GM12878 (cell line): ENCODE results near the gene RNU1-3.
"Not testable (repeated sequence)": the region's sequence is repeated elsewhere in the genome, so short reads cannot be mapped to it uniquely, and the experiment has no call there.

Source experiments
- CHD2 ChIP-seq: IDR thresholded peaks from 2 replicates; pipeline ENCODE4 v1.6.1; 2011; ENCODE audit warnings: low read depth, low read length, improper control_type of control experiment, borderline replicate concordance
- RB1 ChIP-seq: fragments of 450-650 bp; formaldehyde crosslinking; IDR thresholded peaks from 2 replicates; pipeline ENCODE4 v1.6.1; 2017; ENCODE audit warnings: mild to moderate bottlenecking, borderline replicate concordance
- ZNF384 ChIP-seq: IDR thresholded peaks from 2 replicates; pipeline ENCODE4 v1.6.1; 2012; ENCODE audit warnings: low read depth, mild to moderate bottlenecking, low read length, improper control_type of control experiment, borderline replicate concordance

DNA sequence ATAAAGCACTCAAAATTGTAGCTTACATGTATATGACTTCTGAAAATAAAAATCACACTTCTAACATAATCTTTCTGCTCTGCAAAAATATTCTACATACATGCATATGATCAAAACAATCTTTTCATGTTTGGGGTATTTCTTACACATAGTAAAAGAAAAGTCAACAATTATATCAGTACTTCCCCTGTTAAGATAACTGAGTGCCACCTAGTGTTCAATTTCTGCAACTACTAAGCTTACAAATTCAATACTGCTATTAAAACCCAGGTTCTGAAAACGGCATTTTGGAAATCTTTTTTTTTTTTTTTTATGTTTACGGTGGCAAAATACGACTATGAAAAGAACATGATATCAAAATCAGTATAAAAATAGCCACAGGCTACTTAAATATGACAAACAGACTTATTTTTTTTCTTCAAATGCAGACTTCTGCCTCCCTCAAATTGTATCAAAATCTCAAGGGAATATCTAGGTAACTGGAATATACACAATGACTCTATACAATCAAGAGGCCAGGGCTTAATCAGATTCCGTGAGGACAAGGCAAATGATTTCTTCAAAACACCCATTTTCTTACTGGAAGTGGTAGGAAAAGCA is 18.1 kb upstream of the RNU1-3 start:
- not testable (repeated sequence) for TF ChIP-seq CHD2, RB1, ZNF384
